ENCODE results near the gene OBSCN.
"Not testable (repeated sequence)": the region's sequence is repeated elsewhere in the genome, so short reads cannot be mapped to it uniquely, and the experiment has no call there.

OBSCN gene

GRCh38 chr1:228170666-228171065 lies 37.2 kb upstream of the OBSCN start:
- DNase-seq (ENCODE audit: low spot score): no peak

DNA sequence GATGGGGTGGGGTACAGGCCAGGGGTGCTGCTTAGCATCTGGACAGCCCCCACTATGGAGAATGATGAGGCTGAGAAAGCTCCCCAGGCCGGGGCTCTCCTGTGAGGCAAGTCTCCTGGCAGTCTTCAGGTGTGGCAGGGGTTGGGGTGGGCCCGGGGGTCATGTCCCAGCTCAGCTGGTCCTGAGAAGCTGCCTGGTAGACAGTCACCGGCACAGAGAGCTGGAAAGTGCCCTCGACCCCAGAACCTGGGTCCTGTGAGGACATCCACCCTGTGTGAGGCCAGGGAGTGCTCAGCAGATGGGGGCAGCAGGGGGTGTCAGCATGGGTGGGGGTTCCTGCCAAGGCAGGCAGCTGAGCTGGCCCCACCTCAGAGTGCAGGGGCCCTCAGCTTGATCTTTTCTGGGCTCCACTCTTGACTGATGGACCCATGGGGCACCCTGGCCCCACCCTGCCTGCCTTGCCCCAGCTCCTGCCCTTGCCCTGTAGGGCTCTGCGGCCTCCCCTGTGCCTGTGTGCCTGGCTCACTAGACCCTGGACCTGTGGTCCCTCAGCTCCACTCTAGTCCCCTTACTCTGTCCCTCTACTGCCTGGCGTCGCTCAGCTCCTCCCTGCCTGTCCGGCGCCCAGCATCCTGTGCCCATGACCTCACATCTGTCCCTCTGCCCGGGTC lies 36.5 kb upstream of the OBSCN start:
- no peak for DNase-seq (ENCODE audit: low spot score)

DNA sequence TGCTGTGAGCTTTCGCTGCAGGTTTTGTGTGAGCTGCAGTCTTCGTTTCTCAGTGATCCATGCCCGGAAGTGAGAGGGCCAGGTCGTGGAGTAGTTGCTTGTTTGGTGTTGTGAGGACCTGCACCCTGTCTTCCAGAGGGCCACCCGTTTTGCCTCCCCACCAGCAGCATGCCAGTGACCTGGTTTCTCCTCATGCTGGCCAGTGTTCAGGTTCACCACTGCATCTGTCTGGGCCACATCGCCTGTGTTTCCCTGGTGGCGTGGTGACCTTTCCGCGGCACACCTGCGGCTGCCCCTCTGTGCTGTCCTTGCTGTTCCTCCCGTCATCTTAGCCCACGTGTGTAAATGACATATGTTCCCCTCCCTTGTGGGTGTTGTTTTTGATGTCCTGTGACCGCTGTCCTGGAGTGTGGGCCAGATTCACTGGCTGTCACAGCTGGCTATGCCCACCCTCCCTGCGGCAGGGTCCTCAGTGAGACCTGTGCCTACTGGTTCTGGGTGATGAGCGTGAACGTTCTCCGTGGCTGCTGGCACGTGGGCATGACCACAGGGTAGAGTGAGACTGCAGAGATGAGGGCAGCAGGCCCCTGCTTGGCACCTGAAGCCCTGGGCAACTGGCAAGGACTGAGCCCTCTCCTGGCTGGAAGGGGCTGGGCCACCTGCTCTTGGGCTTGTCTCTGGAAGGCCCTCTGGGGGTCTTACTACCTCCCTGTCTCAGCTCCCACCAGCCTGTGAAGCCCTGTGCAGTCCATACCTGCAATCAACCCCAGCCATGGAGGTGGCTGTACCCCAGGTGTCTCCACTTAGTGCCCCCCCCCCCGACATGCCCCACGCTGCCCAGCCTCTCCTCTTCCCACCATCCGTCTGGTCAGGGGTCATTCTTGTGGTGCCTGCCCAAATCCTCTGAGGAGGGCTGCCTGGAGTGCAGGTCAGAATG lies 35.0 kb upstream of the OBSCN start:
- no peak for DNase-seq (ENCODE audit: low spot score)

DNA sequence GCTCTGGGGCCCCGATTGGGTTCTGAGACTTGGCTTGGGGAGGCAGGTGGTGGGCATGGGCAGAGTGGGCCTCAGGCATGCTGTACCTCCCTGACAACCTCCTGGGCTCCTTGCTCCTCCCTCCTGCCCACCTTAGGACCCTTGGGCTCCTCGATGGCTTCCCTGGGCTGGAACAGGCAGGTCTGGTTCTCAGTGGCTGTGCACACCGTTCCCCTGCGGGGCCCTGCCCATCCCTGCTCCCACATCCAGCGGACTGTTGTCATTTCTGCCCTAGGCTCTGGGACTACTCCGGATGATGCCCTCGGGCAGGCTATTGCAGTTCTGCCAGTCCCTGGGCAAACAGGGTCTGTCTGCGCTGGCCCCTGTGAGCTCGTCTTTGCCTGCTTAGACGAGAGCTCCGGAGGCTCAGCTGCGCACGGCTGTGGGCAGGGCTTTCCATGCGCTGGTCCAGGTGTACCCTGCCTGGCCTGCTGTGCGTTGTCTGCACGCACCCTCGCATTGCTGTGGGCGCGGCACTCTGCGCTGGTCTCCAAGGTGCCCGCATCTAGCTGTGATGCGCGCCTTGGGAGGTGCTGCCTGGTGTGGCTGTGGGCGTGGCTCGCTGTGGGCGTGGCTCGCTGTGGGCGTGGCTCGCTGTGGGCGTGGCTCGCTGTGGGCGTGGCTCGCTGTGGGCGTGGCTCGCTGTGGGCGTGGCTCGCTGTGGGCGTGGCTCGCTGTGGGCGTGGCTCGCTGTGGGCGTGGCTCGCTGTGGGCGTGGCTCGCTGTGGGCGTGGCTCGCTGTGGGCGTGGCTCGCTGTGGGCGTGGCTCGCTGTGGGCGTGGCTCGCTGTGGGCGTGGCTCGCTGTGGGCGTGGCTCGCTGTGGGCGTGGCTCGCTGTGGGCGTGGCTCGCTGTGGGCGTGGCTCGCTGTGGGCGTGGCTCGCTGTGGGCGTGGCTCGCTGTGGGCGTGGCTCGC lies 34.0 kb upstream of the OBSCN start:
- DNase-seq (ENCODE audit: low spot score): not testable (repeated sequence)

GRCh38 chr1:228174482-228175315 lies 33.1 kb upstream of the OBSCN start:
- DNase-seq (ENCODE audit: low spot score): no peak

DNA sequence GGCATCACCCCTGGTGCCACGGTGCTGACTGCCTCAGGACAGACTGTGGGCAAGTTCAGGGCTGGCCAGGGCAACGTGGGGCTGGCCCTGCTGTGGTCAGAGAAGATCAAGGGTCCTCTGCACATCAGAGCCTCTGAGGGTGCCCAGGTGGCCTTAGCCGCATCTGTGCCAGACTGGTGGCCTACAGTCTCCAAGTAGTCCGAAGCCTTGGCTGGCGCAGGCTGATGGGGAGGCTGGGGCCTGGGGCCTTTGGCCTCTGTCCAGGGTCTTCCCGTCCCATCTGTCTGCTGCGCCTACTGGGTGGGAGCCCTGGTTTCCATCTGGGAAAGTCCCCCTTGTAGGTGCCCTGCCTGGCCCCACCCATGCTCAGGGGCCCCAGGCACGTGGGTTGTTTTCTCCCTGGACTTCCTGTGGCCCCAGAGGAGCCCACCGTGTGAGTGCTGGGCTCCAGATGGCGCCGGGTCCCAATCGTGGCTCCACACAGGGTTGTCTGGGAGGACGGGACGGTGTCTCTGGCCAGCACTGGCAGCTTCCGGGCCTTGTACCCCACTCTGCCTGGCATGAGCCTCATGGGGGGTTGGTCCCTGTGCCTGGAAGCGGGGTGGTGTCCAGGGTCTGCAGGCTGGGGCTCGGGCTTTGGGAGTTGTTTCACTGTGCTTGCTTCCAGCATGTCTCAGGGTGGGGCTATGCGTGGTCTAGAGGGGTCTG lies 32.4 kb upstream of the OBSCN start:
- no peak for DNase-seq (ENCODE audit: low spot score)

DNA sequence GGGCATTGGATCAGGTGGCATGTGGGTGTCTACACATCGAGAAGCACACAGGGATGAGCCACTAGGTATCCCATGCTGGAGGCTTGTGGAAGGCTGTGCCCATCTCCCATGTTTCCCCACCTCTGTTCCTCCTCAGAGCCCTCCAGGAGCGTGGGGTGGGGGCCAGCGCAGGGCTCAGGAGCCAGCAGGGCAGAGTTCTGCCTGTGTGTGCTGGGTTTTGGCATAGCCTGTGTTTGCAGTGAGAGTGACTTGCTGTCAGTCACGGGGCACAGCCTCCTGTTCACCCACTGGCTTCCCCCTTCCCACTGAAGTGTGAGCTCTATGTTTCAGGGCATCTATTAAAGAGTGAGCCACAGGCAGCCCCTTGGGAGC lies 31.8 kb upstream of the OBSCN start:
- no peak for DNase-seq (ENCODE audit: low spot score)

GRCh38 chr1:228176461-228177182 lies 31.2 kb upstream of the OBSCN start:
- no peak for DNase-seq (ENCODE audit: low spot score)

DNA sequence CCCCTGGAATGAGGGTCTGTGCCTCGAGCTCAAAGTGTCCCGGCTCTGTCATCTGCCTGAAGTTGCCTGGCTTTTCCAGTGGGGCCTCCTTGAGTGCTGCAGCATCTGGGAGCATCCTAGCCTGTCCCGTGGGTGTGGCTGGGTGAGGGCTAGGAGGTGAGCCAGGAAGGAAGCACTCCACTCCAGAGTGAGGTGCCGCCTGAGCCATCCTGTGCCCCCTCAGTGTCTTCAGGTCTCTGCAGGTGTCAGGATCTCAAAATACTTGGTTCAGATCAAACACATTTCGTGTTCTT lies 30.7 kb upstream of the OBSCN start:
- DNase-seq (ENCODE audit: low spot score): no peak

- no peak for DNase-seq (ENCODE audit: low spot score)
These were observed 29.8 kb upstream of the OBSCN start for GRCh38 chr1:228177721-228178710.

GRCh38 chr1:228178737-228179684 lies 28.8 kb upstream of the OBSCN start:
- no peak for DNase-seq (ENCODE audit: low spot score)

DNA sequence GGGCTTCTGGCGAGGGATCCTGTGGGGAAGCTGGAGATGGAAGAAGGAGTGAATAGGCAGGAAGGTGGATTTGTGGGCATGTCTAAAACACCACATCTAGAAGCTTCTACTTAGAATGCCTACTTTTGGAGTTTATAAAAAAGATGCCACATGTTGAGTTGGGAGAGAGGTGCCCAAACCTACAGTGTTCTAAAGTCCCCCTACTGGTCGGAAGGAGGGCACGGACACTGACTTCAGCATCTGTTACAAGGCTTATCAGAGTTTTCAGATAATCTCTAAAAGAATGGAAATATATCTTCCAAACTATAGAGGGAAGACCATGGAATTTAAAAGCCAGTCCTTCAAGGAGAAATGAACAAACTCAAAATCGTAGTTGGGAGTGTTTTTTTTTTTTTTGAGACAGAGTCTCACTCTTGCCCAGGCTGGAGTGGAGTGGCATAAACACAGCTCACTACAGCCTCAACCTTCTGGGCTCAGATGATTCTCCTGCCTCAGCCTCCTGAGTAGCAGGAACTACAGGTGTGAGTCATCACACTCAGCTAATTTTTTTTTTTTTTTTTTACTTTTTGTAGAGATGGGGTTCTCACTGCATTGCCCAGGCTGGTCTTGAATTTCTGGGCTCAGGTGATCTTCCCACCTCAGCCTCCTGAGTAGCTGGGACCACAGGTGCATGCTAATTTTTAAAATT lies 27.4 kb upstream of the OBSCN start:
- DNase-seq (ENCODE audit: low spot score): no peak

- DNase-seq (ENCODE audit: low spot score): no peak
These were observed 26.7 kb upstream of the OBSCN start for GRCh38 chr1:228180959-228181644.

- DNase-seq (ENCODE audit: low spot score): no peak
These were observed 26.2 kb upstream of the OBSCN start for GRCh38 chr1:228181645-228182034.

- no peak for DNase-seq (ENCODE audit: low spot score)
These were observed 25.4 kb upstream of the OBSCN start for GRCh38 chr1:228182296-228183030.

- no peak for DNase-seq (ENCODE audit: low spot score)
These were observed 23.7 kb upstream of the OBSCN start for GRCh38 chr1:228184152-228184551.

Measured in putamen (tissue), 1 donor.